HCT116 (cell line): ENCODE data around the gene AJUBA. TPM values are rescaled to one million over a fixed set of nuclear protein-coding genes. Genes with fewer than 3 reads are reported as not detected.

ENCODE experiments used
- ATAC-seq: fragments of 200-7000 bp; cut with Tn5 transposase; 2 replicates; pipeline ENCODE4 v1.9.1; 2020; ENCODE audit warnings: mild to moderate bottlenecking, moderate library complexity
- BruUV-seq: library from RNA; stranded (reverse); fragments of 400-500 nt; replicated peaks from 2 replicates; lab custom pipeline; 2021; lab: Mats Ljungman, UMichigan
- CTCF ChIA-PET: fragments of 300-600 bp; sonication (Branson Sonifier 250); formaldehyde crosslinking; loops from one replicate; lab custom pipeline; 2021; ENCODE audit warnings: antibody characterized with exemption; lab: Charles Lee
- POLR2A ChIA-PET: fragments of 300-600, 350-600 bp; sonication (Branson Sonifier 250); formaldehyde crosslinking; loops from one replicate; lab custom pipeline; 2021; ENCODE audit warnings: antibody characterized with exemption; lab: Charles Lee
- RAD21 ChIA-PET, 2 experiments: fragments of 300-600 bp; sonication (Branson Sonifier 250); formaldehyde crosslinking; loops; one replicate each; lab custom pipeline; 2023; ENCODE audit warnings: low total read pairs in 2 of 2; ENCODE audit not compliant: uncharacterized antibody in 2 of 2, unreplicated experiment in 2 of 2, low non-redundant PET in 1 of 2; lab: Charles Lee
- DNase-seq: peaks from one replicate; pipeline ENCODE4 v3.0.0-alpha.2; 2010; ENCODE audit warnings: low read depth, low spot score
- H2AFZ ChIP-seq: fragments of 200-600 bp; shearing (Covaris generic), sonication (generic); 2 replicates; pipeline ENCODE4 v1.6.1; 2017; ENCODE audit warnings: low read depth, mixed run types, mixed read lengths, antibody characterized with exemption, low read length; ENCODE audit not compliant: poor library complexity, severe bottlenecking
- H3K27ac ChIP-seq: 2 replicates; pipeline ENCODE4 v1.5.1; 2012; ENCODE audit warnings: low read depth, low read length
- H3K27me3 ChIP-seq: fragments of 200-600 bp; sonication (generic); 2 replicates; pipeline ENCODE4 v1.6.1; 2016; ENCODE audit warnings: mixed run types, low read length, mixed read lengths; ENCODE audit not compliant: insufficient read depth
- H3K36me3 ChIP-seq, 2 experiments: fragments of 200-500 bp in 1 of 2; fragments of 200-600 bp in 1 of 2; sonication (Bioruptor generic) in 1 of 2; sonication (generic) in 1 of 2; 2 replicates each; pipeline versions ENCODE4 v1.5.1 to v1.6.1; 2014 to 2016; ENCODE audit warnings: low read length in 2 of 2, inconsistent platforms in 1 of 2, mixed read lengths in 1 of 2, mixed run types in 1 of 2; ENCODE audit not compliant: insufficient read depth in 2 of 2, control insufficient read depth in 1 of 2
- H3K4me1 ChIP-seq, 2 experiments: fragments of 200-600 bp in 1 of 2; sonication (generic) in 1 of 2; 2 replicates each; pipeline versions ENCODE4 v1.5.1 to v1.6.1; 2012 to 2017; ENCODE audit warnings: low read length in 2 of 2, inconsistent platforms in 1 of 2, mild to moderate bottlenecking in 1 of 2, mixed read lengths in 1 of 2, mixed run types in 1 of 2, moderate library complexity in 1 of 2; ENCODE audit not compliant: insufficient read depth in 2 of 2, control insufficient read depth in 1 of 2
- H3K4me2 ChIP-seq: fragments of 200-600 bp; sonication (generic); 2 replicates; pipeline ENCODE4 v1.6.1; 2017; ENCODE audit warnings: mixed run types, low read length, mixed read lengths
- H3K4me3 ChIP-seq, 2 experiments: fragments of 200-600 bp in 1 of 2; sonication (generic) in 1 of 2; replicated peaks in 1 of 2; 2 replicates each; pipeline ENCODE4 v1.5.1; 2011 to 2016; ENCODE audit warnings: low read length in 2 of 2, control low read depth in 1 of 2, low read depth in 1 of 2, mild to moderate bottlenecking in 1 of 2, mixed read lengths in 1 of 2, mixed run types in 1 of 2
- H3K79me2 ChIP-seq: fragments of 200-600 bp; sonication (generic); 2 replicates; pipeline ENCODE4 v1.6.1; 2017; ENCODE audit warnings: mild to moderate bottlenecking, mixed run types, low read length, moderate library complexity, mixed read lengths; ENCODE audit not compliant: insufficient read depth
- H3K9ac ChIP-seq: fragments of 200-600 bp; sonication (generic); 2 replicates; pipeline ENCODE4 v1.6.1; 2016; ENCODE audit warnings: low read length, mixed read lengths
- H3K9me2 ChIP-seq: fragments of 200-600 bp; sonication (generic), shearing (Covaris generic); 2 replicates; pipeline ENCODE4 v1.6.1; 2017; ENCODE audit warnings: mixed run types, mild to moderate bottlenecking, moderate library complexity; ENCODE audit not compliant: insufficient read depth
- H3K9me3 ChIP-seq, 2 experiments: fragments of 200-500 bp in 1 of 2; fragments of 200-600 bp in 1 of 2; sonication (Bioruptor generic) in 1 of 2; sonication (generic) in 1 of 2; 2 replicates each; pipeline ENCODE4 v1.6.1; 2014 to 2017; ENCODE audit warnings: low read length in 2 of 2, mixed read lengths in 2 of 2, inconsistent platforms in 1 of 2, low read depth in 1 of 2, mild to moderate bottlenecking in 1 of 2, mixed run types in 1 of 2, moderate library complexity in 1 of 2; ENCODE audit not compliant: control insufficient read depth in 1 of 2, insufficient read depth in 1 of 2
- H4K20me1 ChIP-seq: fragments of 200-600 bp; sonication (generic), shearing (Covaris generic); 2 replicates; pipeline ENCODE4 v1.6.1; 2017; ENCODE audit warnings: mixed run types, mild to moderate bottlenecking, moderate library complexity; ENCODE audit not compliant: insufficient read depth
- CBX3 ChIP-seq: IDR thresholded peaks from 2 replicates; pipeline ENCODE4 v1.6.1; 2012; ENCODE audit warnings: low read depth
- CEBPB ChIP-seq: IDR thresholded peaks from 2 replicates; pipeline ENCODE4 v1.6.1; 2012; ENCODE audit warnings: low read depth
- CTCF ChIP-seq, 3 experiments: fragments of 200-600 bp in 1 of 3; sonication (generic) in 1 of 3; IDR thresholded peaks in 2 of 3; conservative IDR thresholded peaks in 1 of 3; 2 replicates each; pipeline ENCODE4 v1.5.1; 2012 to 2017; ENCODE audit warnings: low read depth in 2 of 3, low read length in 2 of 3, antibody characterized with exemption in 1 of 3, borderline replicate concordance in 1 of 3, control low read depth in 1 of 3, mild to moderate bottlenecking in 1 of 3, mixed read lengths in 1 of 3, mixed run types in 1 of 3, moderate library complexity in 1 of 3; ENCODE audit not compliant: insufficient read depth in 1 of 3
- ELF1 ChIP-seq: IDR thresholded peaks from 2 replicates; pipeline ENCODE4 v1.6.1; 2012; ENCODE audit warnings: low read depth, borderline replicate concordance
- EZH2phosphoT487 ChIP-seq: fragments of 200-600 bp; IDR thresholded peaks from 2 replicates; pipeline ENCODE4 v1.6.1; 2018; ENCODE audit warnings: antibody characterized with exemption, borderline replicate concordance
- FOSL1 ChIP-seq: IDR thresholded peaks from 2 replicates; pipeline ENCODE4 v1.6.1; 2012; ENCODE audit warnings: low read depth
- JUND ChIP-seq: IDR thresholded peaks from 2 replicates; pipeline ENCODE4 v1.6.1; 2012
- POLR2A ChIP-seq: IDR thresholded peaks from 2 replicates; pipeline ENCODE4 v1.7.0; 2011; ENCODE audit warnings: borderline replicate concordance; ENCODE audit not compliant: insufficient read depth, insufficient read length; ENCODE audit errors: extremely low read depth
- RAD21 ChIP-seq: IDR thresholded peaks from 2 replicates; pipeline ENCODE4 v1.6.1; 2012; ENCODE audit warnings: low read depth, mild to moderate bottlenecking
- REST ChIP-seq: IDR thresholded peaks from 2 replicates; pipeline ENCODE4 v1.6.1; 2012; ENCODE audit warnings: low read depth
- SIN3A ChIP-seq: IDR thresholded peaks from 2 replicates; pipeline ENCODE4 v1.6.1; 2012; ENCODE audit warnings: low read depth
- TCF7L2 ChIP-seq: IDR thresholded peaks from 2 replicates; pipeline ENCODE4 v1.7.0; 2011; ENCODE audit warnings: borderline replicate concordance, inconsistent platforms; ENCODE audit not compliant: insufficient read depth, insufficient read length; ENCODE audit errors: extremely low read depth
- ZBTB33 ChIP-seq: IDR thresholded peaks from 2 replicates; pipeline ENCODE4 v1.6.1; 2011; ENCODE audit warnings: mild to moderate bottlenecking, low read length, moderate library complexity; ENCODE audit not compliant: insufficient replicate concordance; ENCODE audit errors: extremely low read depth
- ZNF274 ChIP-seq: fragments of 200-500 bp; sonication (Bioruptor generic); IDR thresholded peaks from 2 replicates; pipeline ENCODE4 v1.6.1; 2014; ENCODE audit warnings: mild to moderate bottlenecking, low read depth, low read length, inconsistent platforms
- intact Hi-C: fragments of 100-400 bp; cut with micrococcal nuclease; formaldehyde crosslinking; loops from 2 replicates; pipeline ENCODE4 v1.10.0; 2022
- total RNA-seq: library from RNA; stranded (reverse); gene quantifications from one replicate; pipeline ENCODE4 v1.2.1, GENCODE V29; 2021; ENCODE audit not compliant: unreplicated experiment

The AJUBA gene
- total RNA-seq, 1 experiment from 2014 or later, result 39.7 TPM

- TF ChIP-seq CEBPB (no peak), SIN3A (no peak), REST (no peak), FOSL1 (no peak), RAD21 (no peak), TCF7L2 (no peak), JUND (no peak), CBX3 (no peak), POLR2A (no peak), ZNF274 (no peak)
Measured at GRCh38 chr14:22985894-22986507, 3.6 kb upstream of the AJUBA start (continued).

GRCh38 chr14:22984959-22985658, 2.8 kb upstream of the AJUBA start:
- CTCF ChIA-PET, result interaction anchor here (0.9 to 7.6 kb wide), 9 partner anchors 8 to 135 kb away, joined by 3 to 175 read pairs (median 30); partner anchors contain the start of genes CDH24 and PRMT5
- H3K79me2 ChIP-seq, result peaks cover 22% of the 10 kb centered on the region
- H3K9me2 ChIP-seq, result no peaks in the 10 kb centered on the region
- H3K4me1 ChIP-seq, result peaks cover 4 to 13% of the 10 kb centered on the region in 2 experiments
- no peak for ATAC-seq
- H3K4me2 ChIP-seq, result no peak overlapping the region
- no peak overlapping the region for H3K9ac ChIP-seq
- H3K4me3 ChIP-seq, result no peak overlapping the region
- H3K27me3 ChIP-seq, result no peaks in the 10 kb centered on the region
- no peaks in the 10 kb centered on the region for H3K9me3 ChIP-seq
- H2AFZ ChIP-seq, result no peak overlapping the region
- intact Hi-C loops, result loop anchor here (5.0 to 10.0 kb wide), 3 partner anchors 202 to 600 kb away; partner anchors contain the start of genes BCL2L2 and PPP1R3E
- RAD21 ChIA-PET, result no interaction called here
- POLR2A ChIA-PET, result interaction anchor here (0.8 kb wide), 1 partner anchor 22 kb away, joined by 3 read pairs; no protein-coding TSS in a partner anchor
- H3K36me3 ChIP-seq, result no peaks in the 10 kb centered on the region
- no TSS peak for BruUV-seq
- no peaks in the 10 kb centered on the region for H4K20me1 ChIP-seq
- no peak overlapping the region for H3K27ac ChIP-seq
- no peak for DNase-seq
- TF ChIP-seq ZNF274, result no peak
- no peak for TF ChIP-seq RAD21
- no peak for TF ChIP-seq FOSL1
- TF ChIP-seq ELF1, result no peak
- TF ChIP-seq JUND, result no peak
- no peak for TF ChIP-seq EZH2phosphoT487
- no peak for TF ChIP-seq CTCF (IDR thresholded peaks at IDR 0.05 in 2 of 3, conservative IDR thresholded peaks at IDR 0.05 in 1 of 3; ENCODE audit: borderline replicate concordance in 1 of 3, insufficient read depth in 1 of 3, low read depth in 2 of 3, low read length in 2 of 3)
- TF ChIP-seq ZBTB33, result no peak
- TF ChIP-seq POLR2A, result no peak
- no peak for TF ChIP-seq CBX3
